ENCODE measurements around the gene CRK. TPM values are rescaled to one million over a fixed set of nuclear protein-coding genes. Genes with fewer than 3 reads are reported as not detected.

Gene CRK
- total RNA-seq, 1 donor: 109 TPM

- no peak overlapping the region for H3K4me3 ChIP-seq (ENCODE audit: insufficient read depth, low read length)
- peaks cover 84% of the 10 kb centered on the region for H3K36me3 ChIP-seq (ENCODE audit: insufficient read depth, low read length)
- peaks cover 25% of the 10 kb centered on the region for H4K20me1 ChIP-seq (ENCODE audit: insufficient read depth, low read length)
- H3K27me3 ChIP-seq (ENCODE audit: insufficient read depth, low read length): no peaks in the 10 kb centered on the region
- no peak overlapping the region for H2AFZ ChIP-seq (ENCODE audit: low read length)
- H3K9me3 ChIP-seq (ENCODE audit: low read depth, low read length): no peaks in the 10 kb centered on the region
- H3K4me2 ChIP-seq (ENCODE audit: insufficient read depth, low read length): no peak overlapping the region
- no peak overlapping the region for H3K27ac ChIP-seq (ENCODE audit: low read depth, low read length)
- TF ChIP-seq CTCF (IDR thresholded peaks at IDR 0.05; ENCODE audit: extremely low read depth, low read depth, low read length): no peak
- DNase-seq (ENCODE audit: insufficient read length, low spot score, missing footprints): no peak
- H3K4me1 ChIP-seq (ENCODE audit: insufficient read depth, low read length): peaks cover 5% of the 10 kb centered on the region
- peaks cover 7% of the 10 kb centered on the region for H3K79me2 ChIP-seq (ENCODE audit: insufficient read depth, low read length)
Measured at GRCh38 chr17:1473841-1474240, 17.8 kb upstream of the CRK start.

GRCh38 chr17:1473170-1473569 lies 17.1 kb upstream of the CRK start:
- no peak overlapping the region for H2AFZ ChIP-seq (ENCODE audit: low read length)
- peaks cover 5% of the 10 kb centered on the region for H3K4me1 ChIP-seq (ENCODE audit: insufficient read depth, low read length)
- peak; percentile 92 for DNase-seq (ENCODE audit: insufficient read length, low spot score, missing footprints)
- peaks cover 31% of the 10 kb centered on the region for H4K20me1 ChIP-seq (ENCODE audit: insufficient read depth, low read length)
- peaks cover 7% of the 10 kb centered on the region for H3K79me2 ChIP-seq (ENCODE audit: insufficient read depth, low read length)
- no peak overlapping the region for H3K27ac ChIP-seq (ENCODE audit: low read depth, low read length)
- H3K4me2 ChIP-seq (ENCODE audit: insufficient read depth, low read length): no peak overlapping the region
- no peak for TF ChIP-seq CTCF (IDR thresholded peaks at IDR 0.05; ENCODE audit: extremely low read depth, low read depth, low read length)
- no peaks in the 10 kb centered on the region for H3K9me3 ChIP-seq (ENCODE audit: low read depth, low read length)
- no peak overlapping the region for H3K4me3 ChIP-seq (ENCODE audit: insufficient read depth, low read length)
- peaks cover 84% of the 10 kb centered on the region for H3K36me3 ChIP-seq (ENCODE audit: insufficient read depth, low read length)
- no peaks in the 10 kb centered on the region for H3K27me3 ChIP-seq (ENCODE audit: insufficient read depth, low read length)

GRCh38 chr17:1471911-1472821 lies 16.1 kb upstream of the CRK start:
- no peak for TF ChIP-seq CTCF (IDR thresholded peaks at IDR 0.05; ENCODE audit: extremely low read depth, low read depth, low read length)
- H3K9me3 ChIP-seq (ENCODE audit: low read depth, low read length): no peaks in the 10 kb centered on the region
- H3K79me2 ChIP-seq (ENCODE audit: insufficient read depth, low read length): peaks cover 7% of the 10 kb centered on the region
- no peak overlapping the region for H3K4me2 ChIP-seq (ENCODE audit: insufficient read depth, low read length)
- peaks cover 5% of the 10 kb centered on the region for H3K4me1 ChIP-seq (ENCODE audit: insufficient read depth, low read length)
- H3K36me3 ChIP-seq (ENCODE audit: insufficient read depth, low read length): peaks cover 78% of the 10 kb centered on the region
- no peak overlapping the region for H2AFZ ChIP-seq (ENCODE audit: low read length)
- peak; percentile 75 for DNase-seq (ENCODE audit: insufficient read length, low spot score, missing footprints)
- H3K4me3 ChIP-seq (ENCODE audit: insufficient read depth, low read length): no peak overlapping the region
- no peaks in the 10 kb centered on the region for H3K27me3 ChIP-seq (ENCODE audit: insufficient read depth, low read length)
- H4K20me1 ChIP-seq (ENCODE audit: insufficient read depth, low read length): peaks cover 27% of the 10 kb centered on the region
- no peak overlapping the region for H3K27ac ChIP-seq (ENCODE audit: low read depth, low read length)

GRCh38 chr17:1471490-1471889 lies 15.5 kb upstream of the CRK start:
- Histone ChIP-seq H4K20me1 (ENCODE audit: insufficient read depth, low read length) (peaks cover 26% of the 10 kb centered on the region), H3K36me3 (ENCODE audit: insufficient read depth, low read length) (peaks cover 78% of the 10 kb centered on the region), H3K4me1 (ENCODE audit: insufficient read depth, low read length) (peaks cover 4% of the 10 kb centered on the region)

More at GRCh38 chr17:1471490-1471889, 15.5 kb upstream of the CRK start:
- peaks cover 7% of the 10 kb centered on the region for H3K79me2 ChIP-seq (ENCODE audit: insufficient read depth, low read length)
- H3K27ac ChIP-seq (ENCODE audit: low read depth, low read length): no peak overlapping the region
- H2AFZ ChIP-seq (ENCODE audit: low read length): no peak overlapping the region
- DNase-seq (ENCODE audit: insufficient read length, low spot score, missing footprints): peak; percentile 81
- H3K27me3 ChIP-seq (ENCODE audit: insufficient read depth, low read length): no peaks in the 10 kb centered on the region
- H3K4me2 ChIP-seq (ENCODE audit: insufficient read depth, low read length): no peak overlapping the region
- TF ChIP-seq CTCF (IDR thresholded peaks at IDR 0.05; ENCODE audit: extremely low read depth, low read depth, low read length): no peak
- no peaks in the 10 kb centered on the region for H3K9me3 ChIP-seq (ENCODE audit: low read depth, low read length)
- H3K4me3 ChIP-seq (ENCODE audit: insufficient read depth, low read length): no peak overlapping the region

Data from osteoblast (primary cell).